T-helper 2 cell treated with Interferon-gamma antibody and Interleukin-4, amounts not matched to agents 5 μg/mL and 100 μg/mL, for 36 hours (primary cell): Measurements from ENCODE around the gene SLC27A3.

Experiments
- DNase-seq: peaks from one replicate; pipeline ENCODE4 v3.0.0; 2021; ENCODE audit warnings: low spot score
- H3K27ac Mint-ChIP-seq: one replicate; pipeline ENCODE4 v1.8.0; 2021; ENCODE audit warnings: mild to moderate bottlenecking, mixed read lengths
- H3K27me3 Mint-ChIP-seq: one replicate; pipeline ENCODE4 v1.8.0; 2021; ENCODE audit warnings: low read depth, mixed read lengths
- H3K36me3 Mint-ChIP-seq: one replicate; pipeline ENCODE4 v1.8.0; 2021; ENCODE audit warnings: low read depth, mixed read lengths
- H3K4me1 Mint-ChIP-seq: one replicate; pipeline ENCODE4 v1.8.0; 2021; ENCODE audit warnings: low read depth, mixed read lengths
- H3K4me3 Mint-ChIP-seq: one replicate; pipeline ENCODE4 v1.8.0; 2022; ENCODE audit warnings: mild to moderate bottlenecking, moderate library complexity, mixed read lengths
- H3K9me3 Mint-ChIP-seq: one replicate; pipeline ENCODE4 v1.8.0; 2021; ENCODE audit warnings: mixed read lengths

SLC27A3 gene

DNA sequence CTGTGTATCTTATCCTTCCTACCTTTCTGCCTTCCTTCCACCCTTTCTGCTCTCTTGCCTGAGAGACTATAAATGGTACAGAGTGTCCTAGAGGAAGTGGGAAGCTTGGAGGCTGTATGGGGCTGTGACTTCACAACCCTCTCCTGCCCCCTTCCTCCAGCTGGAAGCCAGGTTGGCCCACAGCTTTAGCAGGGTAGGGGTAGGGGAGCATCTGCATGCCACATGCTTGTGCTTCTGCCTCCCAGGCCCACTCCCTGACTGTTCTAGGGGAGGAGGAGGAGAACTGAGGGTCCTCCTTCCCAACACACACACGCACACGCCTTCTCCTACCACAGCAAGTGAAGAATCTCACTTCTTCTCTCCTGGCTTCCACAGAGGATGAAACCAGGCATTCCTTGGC, 3.9 kb upstream of the SLC27A3 start:
- Mint-ChIP-seq H3K36me3 (peaks cover 41% of the 10 kb centered on the region), H3K4me3 (no peak overlapping the region), H3K27ac (no peak overlapping the region), H3K27me3 (no peaks in the 10 kb centered on the region), H3K4me1 (peaks cover 10% of the 10 kb centered on the region), H3K9me3 (no peaks in the 10 kb centered on the region)
- DNase-seq = no peak

- Mint-ChIP-seq H3K9me3 (no peaks in the 10 kb centered on the region), H3K27ac (no peak overlapping the region), H3K4me3 (no peak overlapping the region), H3K36me3 (peaks cover 40% of the 10 kb centered on the region), H3K27me3 (no peaks in the 10 kb centered on the region), H3K4me1 (peaks cover 16% of the 10 kb centered on the region)
- no peak for DNase-seq
These were observed 3.2 kb upstream of the SLC27A3 start for GRCh38 chr1:153771841-153772593.

DNA sequence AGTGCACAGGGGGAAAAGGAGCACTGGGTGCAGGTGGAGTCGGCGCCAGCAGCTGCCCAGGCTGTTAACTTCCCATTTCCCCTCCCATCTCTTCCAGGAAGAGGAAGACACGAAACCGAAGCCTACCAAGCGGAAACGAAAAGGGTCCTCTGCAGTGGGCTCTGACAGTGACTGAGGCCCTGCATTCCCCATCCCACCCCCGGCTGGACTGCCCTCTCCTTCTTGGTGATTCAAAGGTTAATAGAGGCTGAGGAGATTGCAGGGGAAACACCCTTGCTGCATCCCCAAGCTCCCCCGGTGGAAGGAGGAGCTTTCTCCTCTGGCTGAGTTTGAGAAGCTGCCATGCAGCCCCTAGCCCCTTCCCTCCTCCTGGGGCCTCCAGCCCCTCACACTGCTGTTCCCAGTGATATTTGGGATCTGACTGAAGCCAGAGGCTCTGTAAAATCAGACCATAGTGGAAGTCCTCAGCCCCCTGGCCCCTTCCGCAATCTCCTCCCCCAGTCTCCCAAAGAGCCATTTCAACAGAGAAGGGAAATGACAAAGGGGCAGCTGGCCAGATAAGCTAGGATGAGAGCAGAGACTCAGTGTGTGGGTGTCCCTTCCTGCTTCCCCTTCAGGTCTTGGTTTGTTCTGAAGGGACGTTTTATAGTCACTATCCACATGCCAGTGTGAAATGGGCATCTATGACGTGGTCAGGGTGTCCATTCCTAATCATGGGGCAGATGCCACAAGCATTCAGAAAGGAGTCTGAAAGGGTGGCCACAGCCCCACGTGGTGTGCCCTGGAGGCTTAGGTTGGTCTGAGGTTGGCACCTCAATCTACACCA, 1.9 kb upstream of the SLC27A3 start:
- no peak overlapping the region for H3K27ac Mint-ChIP-seq

GRCh38 chr1:153774026-153774595, 1.1 kb upstream of the SLC27A3 start:
- DNase-seq = no peak
- H3K36me3 Mint-ChIP-seq = peaks cover 24% of the 10 kb centered on the region
- peaks cover 17% of the 10 kb centered on the region for H3K4me1 Mint-ChIP-seq
- H3K4me3 Mint-ChIP-seq = no peak overlapping the region
- H3K27ac Mint-ChIP-seq = peak overlapping the region; percentile 52
- H3K9me3 Mint-ChIP-seq = no peaks in the 10 kb centered on the region
- no peaks in the 10 kb centered on the region for H3K27me3 Mint-ChIP-seq

More for the DNA sequence above, 1.9 kb upstream of the SLC27A3 start:
- Mint-ChIP-seq H3K27me3 (no peaks in the 10 kb centered on the region), H3K4me3 (no peak overlapping the region), H3K9me3 (no peaks in the 10 kb centered on the region), H3K36me3 (peaks cover 29% of the 10 kb centered on the region), H3K4me1 (peaks cover 17% of the 10 kb centered on the region)
- DNase-seq = no peak

DNA sequence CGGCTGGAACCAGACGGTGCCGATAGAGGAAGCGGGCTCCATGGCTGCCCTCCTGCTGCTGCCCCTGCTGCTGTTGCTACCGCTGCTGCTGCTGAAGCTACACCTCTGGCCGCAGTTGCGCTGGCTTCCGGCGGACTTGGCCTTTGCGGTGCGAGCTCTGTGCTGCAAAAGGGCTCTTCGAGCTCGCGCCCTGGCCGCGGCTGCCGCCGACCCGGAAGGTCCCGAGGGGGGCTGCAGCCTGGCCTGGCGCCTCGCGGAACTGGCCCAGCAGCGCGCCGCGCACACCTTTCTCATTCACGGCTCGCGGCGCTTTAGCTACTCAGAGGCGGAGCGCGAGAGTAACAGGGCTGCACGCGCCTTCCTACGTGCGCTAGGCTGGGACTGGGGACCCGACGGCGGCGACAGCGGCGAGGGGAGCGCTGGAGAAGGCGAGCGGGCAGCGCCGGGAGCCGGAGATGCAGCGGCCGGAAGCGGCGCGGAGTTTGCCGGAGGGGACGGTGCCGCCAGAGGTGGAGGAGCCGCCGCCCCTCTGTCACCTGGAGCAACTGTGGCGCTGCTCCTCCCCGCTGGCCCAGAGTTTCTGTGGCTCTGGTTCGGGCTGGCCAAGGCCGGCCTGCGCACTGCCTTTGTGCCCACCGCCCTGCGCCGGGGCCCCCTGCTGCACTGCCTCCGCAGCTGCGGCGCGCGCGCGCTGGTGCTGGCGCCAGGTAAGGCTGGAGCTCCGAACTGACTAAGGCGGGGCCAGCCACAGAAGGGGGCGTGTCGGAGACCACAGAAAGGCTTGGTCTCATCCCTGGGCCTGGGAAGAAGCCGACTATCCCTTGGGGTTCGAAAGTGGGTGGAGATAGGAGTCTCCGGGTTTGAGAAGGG, 486 bp downstream of the SLC27A3 start:
- Mint-ChIP-seq H3K36me3 (peaks cover 14% of the 10 kb centered on the region), H3K4me3 (peak overlapping the region; percentile 83)

DNA sequence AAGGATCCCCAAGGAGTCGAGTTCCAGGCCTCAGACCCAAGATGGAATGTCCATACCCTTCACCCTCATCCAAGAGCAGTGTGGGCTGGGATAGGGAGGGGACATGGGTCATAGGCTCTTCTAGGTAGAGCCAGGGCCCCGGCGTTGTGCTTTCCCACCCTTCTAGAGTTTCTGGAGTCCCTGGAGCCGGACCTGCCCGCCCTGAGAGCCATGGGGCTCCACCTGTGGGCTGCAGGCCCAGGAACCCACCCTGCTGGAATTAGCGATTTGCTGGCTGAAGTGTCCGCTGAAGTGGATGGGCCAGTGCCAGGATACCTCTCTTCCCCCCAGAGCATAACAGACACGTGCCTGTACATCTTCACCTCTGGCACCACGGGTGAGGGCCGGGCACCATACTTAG, 1.1 kb downstream of the SLC27A3 start:
- H3K4me1 Mint-ChIP-seq = peaks cover 17% of the 10 kb centered on the region
- H3K4me3 Mint-ChIP-seq = peak overlapping the region; percentile 83
- H3K9me3 Mint-ChIP-seq = no peaks in the 10 kb centered on the region
- H3K27me3 Mint-ChIP-seq = no peaks in the 10 kb centered on the region
- peaks cover 13% of the 10 kb centered on the region for H3K36me3 Mint-ChIP-seq
- H3K27ac Mint-ChIP-seq = no peak overlapping the region
- no peak for DNase-seq

More for the DNA sequence above, 486 bp downstream of the SLC27A3 start:
- peak overlapping the region; percentile 80 for H3K27ac Mint-ChIP-seq
- peak; percentile 63 for DNase-seq
- H3K4me1 Mint-ChIP-seq = peaks cover 17% of the 10 kb centered on the region
- no peaks in the 10 kb centered on the region for H3K9me3 Mint-ChIP-seq
- no peaks in the 10 kb centered on the region for H3K27me3 Mint-ChIP-seq

DNA sequence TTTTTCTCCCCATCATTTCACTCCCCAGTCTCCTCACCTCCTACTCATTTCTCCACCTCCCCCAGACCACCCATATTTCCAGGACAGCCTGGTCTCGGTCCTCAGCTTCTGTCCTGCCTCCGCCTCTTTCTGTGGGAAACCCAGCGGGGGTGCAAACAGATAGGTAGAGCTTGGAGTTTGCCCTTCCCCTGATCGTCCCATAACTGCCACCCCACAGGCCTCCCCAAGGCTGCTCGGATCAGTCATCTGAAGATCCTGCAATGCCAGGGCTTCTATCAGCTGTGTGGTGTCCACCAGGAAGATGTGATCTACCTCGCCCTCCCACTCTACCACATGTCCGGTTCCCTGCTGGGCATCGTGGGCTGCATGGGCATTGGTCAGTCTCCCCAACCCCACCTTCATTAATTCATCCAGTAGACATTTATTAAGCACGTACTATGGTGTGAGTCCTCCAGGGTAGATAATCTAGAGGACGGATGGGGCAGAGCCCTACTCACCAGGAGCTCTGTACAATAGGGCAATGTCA, 1.7 kb downstream of the SLC27A3 start:
- Mint-ChIP-seq H3K9me3 (no peaks in the 10 kb centered on the region), H3K27me3 (no peaks in the 10 kb centered on the region), H3K27ac (no peak overlapping the region), H3K4me1 (peaks cover 17% of the 10 kb centered on the region), H3K36me3 (peaks cover 13% of the 10 kb centered on the region), H3K4me3 (peak overlapping the region; percentile 67)
- DNase-seq = no peak

DNA sequence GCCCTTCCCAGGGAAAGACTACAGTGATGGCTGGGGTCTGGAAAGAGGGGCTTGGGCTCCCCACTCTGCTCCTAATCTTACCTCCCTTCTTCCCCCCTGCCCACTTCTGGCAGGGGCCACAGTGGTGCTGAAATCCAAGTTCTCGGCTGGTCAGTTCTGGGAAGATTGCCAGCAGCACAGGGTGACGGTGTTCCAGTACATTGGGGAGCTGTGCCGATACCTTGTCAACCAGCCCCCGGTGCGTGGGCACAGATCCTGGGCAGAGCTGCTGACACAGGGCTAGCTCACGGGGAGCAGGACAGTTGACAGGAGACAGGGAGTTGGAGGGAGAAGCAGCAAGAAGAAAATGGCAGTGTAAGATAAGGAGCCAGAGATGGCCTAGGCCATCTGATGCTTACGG, 2.4 kb downstream of the SLC27A3 start:
- H3K27ac Mint-ChIP-seq = no peak overlapping the region
- peaks cover 17% of the 10 kb centered on the region for H3K4me1 Mint-ChIP-seq
- peaks cover 13% of the 10 kb centered on the region for H3K36me3 Mint-ChIP-seq
- DNase-seq = no peak
- H3K27me3 Mint-ChIP-seq = no peaks in the 10 kb centered on the region
- no peaks in the 10 kb centered on the region for H3K9me3 Mint-ChIP-seq
- peak overlapping the region; percentile 12 for H3K4me3 Mint-ChIP-seq

- Mint-ChIP-seq H3K36me3 (peaks cover 7% of the 10 kb centered on the region), H3K27me3 (no peaks in the 10 kb centered on the region), H3K9me3 (no peaks in the 10 kb centered on the region), H3K4me1 (peaks cover 18% of the 10 kb centered on the region), H3K27ac (no peak overlapping the region), H3K4me3 (no peak overlapping the region)
- DNase-seq = no peak
These were observed 3.0 kb downstream of the SLC27A3 start for GRCh38 chr1:153778051-153778823.

DNA sequence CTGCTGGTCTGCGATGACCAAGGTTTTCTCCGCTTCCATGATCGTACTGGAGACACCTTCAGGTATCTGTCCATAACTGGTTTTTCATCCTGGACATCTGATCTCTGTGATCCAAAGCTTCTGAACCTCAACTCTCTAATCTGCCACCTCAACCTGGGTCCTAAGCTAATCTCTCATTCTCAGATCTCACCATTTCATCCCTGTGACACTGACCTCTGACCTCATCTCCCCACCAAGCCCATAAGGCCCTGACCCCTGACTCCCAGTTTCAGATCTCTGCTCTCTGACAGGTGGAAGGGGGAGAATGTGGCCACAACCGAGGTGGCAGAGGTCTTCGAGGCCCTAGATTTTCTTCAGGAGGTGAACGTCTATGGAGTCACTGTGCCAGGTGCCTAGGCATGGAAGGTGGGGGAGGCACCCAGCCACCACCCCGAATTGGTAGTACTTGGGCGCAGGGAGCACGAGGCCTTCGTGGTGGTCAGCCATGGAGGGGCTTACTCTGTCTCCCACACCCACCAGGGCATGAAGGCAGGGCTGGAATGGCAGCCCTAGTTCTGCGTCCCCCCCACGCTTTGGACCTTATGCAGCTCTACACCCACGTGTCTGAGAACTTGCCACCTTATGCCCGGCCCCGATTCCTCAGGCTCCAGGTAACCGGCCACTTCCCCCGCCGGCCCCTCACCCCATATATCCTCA, 3.8 kb downstream of the SLC27A3 start:
- Mint-ChIP-seq H3K27ac (no peak overlapping the region), H3K27me3 (no peaks in the 10 kb centered on the region), H3K4me1 (peaks cover 22% of the 10 kb centered on the region), H3K36me3 (peaks cover 3% of the 10 kb centered on the region), H3K4me3 (no peak overlapping the region), H3K9me3 (no peaks in the 10 kb centered on the region)
- no peak for DNase-seq

DNA sequence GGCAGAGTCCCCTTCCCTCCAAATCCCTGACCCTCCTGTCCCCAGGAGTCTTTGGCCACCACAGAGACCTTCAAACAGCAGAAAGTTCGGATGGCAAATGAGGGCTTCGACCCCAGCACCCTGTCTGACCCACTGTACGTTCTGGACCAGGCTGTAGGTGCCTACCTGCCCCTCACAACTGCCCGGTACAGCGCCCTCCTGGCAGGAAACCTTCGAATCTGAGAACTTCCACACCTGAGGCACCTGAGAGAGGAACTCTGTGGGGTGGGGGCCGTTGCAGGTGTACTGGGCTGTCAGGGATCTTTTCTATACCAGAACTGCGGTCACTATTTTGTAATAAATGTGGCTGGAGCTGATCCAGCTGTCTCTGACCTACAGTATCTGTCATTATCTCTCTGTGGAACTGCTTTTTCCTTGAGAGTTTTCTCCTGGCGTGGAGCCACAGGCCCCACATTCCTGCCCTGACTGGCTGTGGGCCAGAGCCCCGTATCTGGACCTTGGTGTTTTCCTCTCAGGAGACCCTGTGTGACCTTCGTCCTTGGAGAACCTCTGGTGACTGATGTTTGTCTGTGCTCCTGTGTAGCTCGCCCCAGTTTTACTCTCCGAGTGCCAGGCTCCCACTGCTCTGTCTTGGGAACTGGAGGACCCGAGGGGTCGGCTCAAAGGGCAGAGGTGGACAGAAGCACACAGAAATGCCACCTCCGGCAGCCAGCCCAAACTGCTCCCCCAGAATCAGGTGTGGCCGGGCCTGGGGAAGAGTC, 4.8 kb downstream of the SLC27A3 start:
- Mint-ChIP-seq H3K27ac (no peak overlapping the region), H3K36me3 (no peaks in the 10 kb centered on the region), H3K27me3 (no peaks in the 10 kb centered on the region), H3K4me1 (peaks cover 15% of the 10 kb centered on the region), H3K4me3 (no peak overlapping the region), H3K9me3 (no peaks in the 10 kb centered on the region)
- DNase-seq = no peak

GRCh38 chr1:153780551-153780950, 5.3 kb downstream of the SLC27A3 start:
- Mint-ChIP-seq H3K27ac (no peak overlapping the region), H3K27me3 (no peaks in the 10 kb centered on the region), H3K36me3 (no peaks in the 10 kb centered on the region), H3K9me3 (no peaks in the 10 kb centered on the region), H3K4me3 (no peak overlapping the region), H3K4me1 (peaks cover 17% of the 10 kb centered on the region)
- DNase-seq = no peak
